PC-3 (cell line): ENCODE data around the gene ANO4. TPM values are rescaled to one million over a fixed set of nuclear protein-coding genes. Genes with fewer than 3 reads are reported as not detected.
"Not testable (repeated sequence)": the region's sequence is repeated elsewhere in the genome, so short reads cannot be mapped to it uniquely, and the experiment has no call there.

Experiments used
- ATAC-seq: fragments of 200-7000 bp; cut with Tn5 transposase; 2 replicates; pipeline ENCODE4 v1.9.1; 2020; ENCODE audit warnings: mild to moderate bottlenecking, moderate library complexity
- BruUV-seq: library from RNA; stranded (reverse); fragments of 400-500 nt; replicated peaks from 2 replicates; lab custom pipeline; 2021; lab: Mats Ljungman, UMichigan
- CTCF ChIA-PET: fragments of 300-600 bp; sonication (Branson Sonifier 250); formaldehyde crosslinking; loops from one replicate; lab custom pipeline; 2022; ENCODE audit warnings: antibody characterized with exemption; lab: Charles Lee
- POLR2A ChIA-PET: fragments of 300-600 bp; sonication (Branson Sonifier 250); formaldehyde crosslinking; loops from one replicate; lab custom pipeline; 2022; ENCODE audit warnings: antibody characterized with exemption; ENCODE audit not compliant: unreplicated experiment; lab: Charles Lee
- DNase-seq: peaks from one replicate; pipeline ENCODE4 v3.0.0-alpha.2; 2015
- H2AFZ ChIP-seq: fragments of 300-600 bp; sonication (generic); 2 replicates; pipeline ENCODE4 v1.6.0; 2016; ENCODE audit warnings: antibody characterized with exemption, low read length
- H3F3A ChIP-seq: fragments of 300-600 bp; sonication (generic); one replicate; pipeline ENCODE4 v1.6.0; 2017; ENCODE audit warnings: antibody characterized with exemption, low read length, control low read depth, mild to moderate bottlenecking; ENCODE audit not compliant: unreplicated experiment
- H3K27ac ChIP-seq: fragments of 300-600 bp; sonication (generic); 2 replicates; pipeline ENCODE4 v1.5.1; 2016; ENCODE audit warnings: mild to moderate bottlenecking, low read length
- H3K27me3 ChIP-seq: fragments of 300-600 bp; sonication (generic); 2 replicates; pipeline ENCODE4 v1.6.1; 2016; ENCODE audit warnings: low read length, mixed read lengths
- H3K36me3 ChIP-seq: fragments of 300-600 bp; sonication (generic); 2 replicates; pipeline ENCODE4 v1.6.1; 2016; ENCODE audit warnings: low read depth, mixed run types, low read length, mixed read lengths
- H3K4me1 ChIP-seq: fragments of 300-600 bp; sonication (generic); 2 replicates; pipeline ENCODE4 v1.5.1; 2016; ENCODE audit warnings: low read length; ENCODE audit not compliant: insufficient read depth
- H3K4me2 ChIP-seq: fragments of 300-600 bp; sonication (generic); 2 replicates; pipeline ENCODE4 v1.6.0; 2016; ENCODE audit warnings: low read length
- H3K4me3 ChIP-seq: fragments of 300-600 bp; sonication (generic); 2 replicates; pipeline ENCODE4 v1.5.1; 2016; ENCODE audit warnings: mild to moderate bottlenecking, low read length, mixed read lengths
- H3K79me2 ChIP-seq: fragments of 300-600 bp; sonication (generic); 2 replicates; pipeline ENCODE4 v1.6.1; 2017; ENCODE audit warnings: low read length, mixed read lengths
- H3K9ac ChIP-seq: fragments of 300-600 bp; sonication (generic); 2 replicates; pipeline ENCODE4 v1.6.0; 2016; ENCODE audit warnings: mild to moderate bottlenecking, low read length
- H3K9me2 ChIP-seq: fragments of 300-600 bp; sonication (generic); replicated peaks from 2 replicates; pipeline ENCODE4 v1.6.1; 2016; ENCODE audit warnings: mixed run types, low read length, mixed read lengths
- H3K9me3 ChIP-seq: fragments of 300-600 bp; sonication (generic); 2 replicates; pipeline ENCODE4 v1.6.1; 2016; ENCODE audit warnings: low read length, mixed read lengths
- H4K20me1 ChIP-seq: fragments of 300-600 bp; sonication (generic); 2 replicates; pipeline ENCODE4 v1.6.1; 2016; ENCODE audit warnings: low read length, mixed read lengths
- CTCF ChIP-seq: fragments of 300-600 bp; sonication (generic); conservative IDR thresholded peaks from 2 replicates; pipeline ENCODE4 v1.5.1; 2017; ENCODE audit warnings: antibody characterized with exemption, low read depth, mild to moderate bottlenecking, low read length
- EZH2 ChIP-seq: fragments of 300-600 bp; sonication (generic); IDR thresholded peaks from one replicate; pipeline ENCODE4 v1.6.1; 2017; ENCODE audit warnings: antibody characterized with exemption, mild to moderate bottlenecking, low read length; ENCODE audit not compliant: unreplicated experiment
- EZH2phosphoT487 ChIP-seq: fragments of 300-600 bp; sonication (generic); IDR thresholded peaks from 2 replicates; pipeline ENCODE4 v1.6.1; 2018; ENCODE audit warnings: mild to moderate bottlenecking, antibody characterized with exemption, low read length, borderline replicate concordance
- intact Hi-C: fragments of 100-400 bp; cut with micrococcal nuclease; formaldehyde crosslinking; loops from 2 replicates; pipeline ENCODE4 v1.9.0; 2023
- total RNA-seq: library from RNA; depleted of rRNA; stranded (reverse); fragments of >200 nt; gene quantifications from 2 replicates; pipeline ENCODE4 v1.2.3, GENCODE V29; 2014

The ANO4 gene
- total RNA-seq, 1 experiment from 2014 or later, result not detected

GRCh38 chr12:101089271-101089670, 294.7 kb downstream of the ANO4 start:
- H3K4me2 ChIP-seq, result no peak overlapping the region
- ATAC-seq (no peak), DNase-seq (no peak)
- H3K4me3 ChIP-seq, result no peak overlapping the region
- H3K4me1 ChIP-seq, result no peaks in the 10 kb centered on the region
- no peaks in the 10 kb centered on the region for H3K9me2 ChIP-seq
- H4K20me1 ChIP-seq, result no peaks in the 10 kb centered on the region
- H3F3A ChIP-seq, result no peaks in the 10 kb centered on the region
- CTCF ChIA-PET, result no interaction called here
- H3K36me3 ChIP-seq, result no peaks in the 10 kb centered on the region
- no peaks in the 10 kb centered on the region for H3K79me2 ChIP-seq
- no peak overlapping the region for H3K27ac ChIP-seq
- TF ChIP-seq EZH2 (no peak), CTCF (no peak), EZH2phosphoT487 (no peak)
- no peaks in the 10 kb centered on the region for H3K27me3 ChIP-seq
- H3K9ac ChIP-seq, result no peak overlapping the region
- intact Hi-C loops, result no loop called here
- no TSS peak for BruUV-seq
- no peak overlapping the region for H2AFZ ChIP-seq
- POLR2A ChIA-PET, result no interaction called here
- no peaks in the 10 kb centered on the region for H3K9me3 ChIP-seq

GRCh38 chr12:101090222-101090621, 295.6 kb downstream of the ANO4 start:
- BruUV-seq, H3K79me2 ChIP-seq, ATAC-seq, DNase-seq, H3K36me3 ChIP-seq, H4K20me1 ChIP-seq, H3F3A ChIP-seq, H3K4me1 ChIP-seq, intact Hi-C loops, POLR2A ChIA-PET, CTCF ChIA-PET, H2AFZ ChIP-seq, H3K27ac ChIP-seq, H3K9ac ChIP-seq, H3K9me3 ChIP-seq, H3K4me3 ChIP-seq, H3K9me2 ChIP-seq, H3K4me2 ChIP-seq, H3K27me3 ChIP-seq: not testable (repeated sequence)

GRCh38 chr12:101097829-101098580, 303.4 kb downstream of the ANO4 start:
- Histone ChIP-seq H3K9me3 (peaks cover 12% of the 10 kb centered on the region; the same call in 1 of the 2 replicates), H3K79me2 (no peaks in the 10 kb centered on the region), H4K20me1 (no peaks in the 10 kb centered on the region), H3K4me2 (no peak overlapping the region), H3K4me3 (no peak overlapping the region), H3K36me3 (no peaks in the 10 kb centered on the region), H3K9ac (no peak overlapping the region), H3F3A (no peaks in the 10 kb centered on the region), H3K4me1 (no peaks in the 10 kb centered on the region), H3K27me3 (no peaks in the 10 kb centered on the region), H2AFZ (no peak overlapping the region), H3K9me2 (no peaks in the 10 kb centered on the region), H3K27ac (no peak overlapping the region)
- no TSS peak for BruUV-seq
- ATAC-seq, result no peak
- POLR2A ChIA-PET, result no interaction called here
- intact Hi-C loops, result no loop called here
- CTCF ChIA-PET, result no interaction called here
- DNase-seq, result no peak
- no peak for TF ChIP-seq EZH2
